K562 (cell line): ENCODE measurements around the gene MAGI3. TPM values are rescaled to one million over a fixed set of nuclear protein-coding genes. Genes with fewer than 3 reads are reported as not detected.

Experiments used
- ATAC-seq: fragments of 200-7000 bp; cut with Tn5 transposase; 3 replicates; pipeline ENCODE4 v1.9.1; 2020; ENCODE audit warnings: moderate library complexity
- BruUV-seq: library from RNA; stranded (reverse); fragments of 400-500 nt; replicated peaks from 2 replicates; lab custom pipeline; 2021; lab: Mats Ljungman, UMichigan
- CTCF ChIA-PET: fragments of 300-600 bp; formaldehyde crosslinking; extraction: SDS; loops from one replicate; lab custom pipeline; 2021; ENCODE audit warnings: low intra/inter-chr PET ratio; lab: Yijun Ruan, JAX
- POLR2A ChIA-PET: fragments of 300-600, 350-650 bp; sonication (Branson Sonifier 250); formaldehyde crosslinking; extraction: SDS; loops from one replicate; lab custom pipeline; 2021; ENCODE audit warnings: antibody characterized with exemption, inconsistent platforms; lab: Yijun Ruan, JAX
- DNase-seq, 4 experiments: peaks; one replicate each; pipeline versions ENCODE4 v3.0.0 to v3.0.0-alpha.2; 2011 to 2018; ENCODE audit warnings: low spot score in 3 of 4, mixed read lengths in 3 of 4; ENCODE audit errors: extremely low read depth in 1 of 4
- FAIRE-seq: peaks from 2 replicates; lab custom pipeline; 2011; peaks lifted over from hg19 to GRCh38; lab: Jason Lieb, UNC
- H2AFZ ChIP-seq: 2 replicates; pipeline ENCODE4 v1.6.0; 2011; ENCODE audit warnings: low read depth, low read length, control low read depth, inconsistent platforms
- H3K27ac ChIP-seq: fragments of 200-600 bp; 3 replicates; pipeline ENCODE4 v1.8.0; 2011; ENCODE audit warnings: low read depth, mild to moderate bottlenecking, control low read depth, inconsistent platforms, low read length, moderate library complexity, mixed read lengths; ENCODE audit errors: extremely low read depth
- H3K27me3 ChIP-seq, 2 experiments: fragments of 300-600 bp in 1 of 2; 2 replicates in 1 of 2; 3 replicates in 1 of 2; pipeline versions ENCODE4 v1.6.0 to v1.8.0; 2011; ENCODE audit warnings: inconsistent platforms in 2 of 2, low read length in 2 of 2, mild to moderate bottlenecking in 1 of 2, mixed read lengths in 1 of 2, moderate library complexity in 1 of 2; ENCODE audit not compliant: control insufficient read depth in 2 of 2, insufficient read depth in 2 of 2
- H3K36me3 ChIP-seq: fragments of 300-600 bp; 3 replicates; pipeline ENCODE4 v1.8.0; 2011; ENCODE audit warnings: mild to moderate bottlenecking, low read length, inconsistent platforms; ENCODE audit not compliant: control insufficient read depth, insufficient read depth
- H3K4me1 ChIP-seq, 2 experiments: fragments of 200-600 bp in 1 of 2; replicated peaks in 1 of 2; 2 replicates in 1 of 2; 3 replicates in 1 of 2; pipeline versions ENCODE4 v1.5.1 to v1.8.0; 2011; ENCODE audit warnings: inconsistent platforms in 2 of 2, low read length in 2 of 2, mild to moderate bottlenecking in 1 of 2, mixed read lengths in 1 of 2, moderate library complexity in 1 of 2; ENCODE audit not compliant: control insufficient read depth in 2 of 2, insufficient read depth in 2 of 2
- H3K4me2 ChIP-seq: 2 replicates; pipeline ENCODE4 v1.6.1; 2011; ENCODE audit warnings: low read length, control low read depth, inconsistent platforms, mixed read lengths; ENCODE audit not compliant: insufficient read depth
- H3K4me3 ChIP-seq: fragments of 200-600 bp; sonication (generic), shearing (Covaris generic); 2 replicates; pipeline ENCODE4 v1.5.1; 2016; ENCODE audit warnings: control low read depth, inconsistent platforms
- H3K79me2 ChIP-seq: fragments of 200-600 bp; 3 replicates; pipeline ENCODE4 v1.8.0; 2011; ENCODE audit warnings: low read length, inconsistent platforms; ENCODE audit not compliant: control insufficient read depth, insufficient read depth
- H3K9ac ChIP-seq, 2 experiments: 2 replicates each; pipeline versions ENCODE4 v1.6.0 to v1.6.1; 2011; ENCODE audit warnings: low read depth in 2 of 2, low read length in 2 of 2, control low read depth in 1 of 2, inconsistent platforms in 1 of 2, mild to moderate bottlenecking in 1 of 2, mixed read lengths in 1 of 2; ENCODE audit not compliant: insufficient read depth in 1 of 2
- H3K9me1 ChIP-seq: one replicate; pipeline ENCODE4 v1.6.0; 2011; ENCODE audit warnings: inconsistent platforms, mild to moderate bottlenecking, low read length, moderate library complexity; ENCODE audit not compliant: control insufficient read depth, insufficient read depth
- H3K9me3 ChIP-seq: replicated peaks from 2 replicates; pipeline ENCODE4 v1.5.1; 2011; ENCODE audit warnings: low read depth, low read length, inconsistent platforms; ENCODE audit not compliant: control insufficient read depth, insufficient read depth
- H4K20me1 ChIP-seq: replicated peaks from 2 replicates; pipeline ENCODE4 v1.6.1; 2011; ENCODE audit warnings: low read length, inconsistent platforms, mixed read lengths; ENCODE audit not compliant: control insufficient read depth, insufficient read depth
- AFF1 ChIP-seq, 2 experiments: fragments of 450-650 bp; IDR thresholded peaks; 2 replicates each; pipeline ENCODE4 v1.6.1; 2018; ENCODE audit warnings: mild to moderate bottlenecking in 2 of 2, low read depth in 1 of 2; ENCODE audit not compliant: partially characterized antibody in 2 of 2
- BCOR ChIP-seq: fragments of 450-650 bp; IDR thresholded peaks from 2 replicates; pipeline ENCODE4 v1.6.1; 2016
- CCNT2 ChIP-seq: IDR thresholded peaks from 2 replicates; pipeline ENCODE4 v1.6.1; 2011; ENCODE audit warnings: borderline replicate concordance, low read depth, mild to moderate bottlenecking, moderate library complexity, mixed read lengths, low read length; ENCODE audit not compliant: insufficient read length; ENCODE audit errors: extremely low read depth
- E2F3 ChIP-seq: fragments of 250-450 bp; sonication (Bioruptor Pico); IDR thresholded peaks from 2 replicates; pipeline ENCODE4 v1.4.0; 2020; ENCODE audit warnings: mild to moderate bottlenecking
- EHMT2 ChIP-seq: fragments of 450-650 bp; IDR thresholded peaks from 2 replicates; pipeline ENCODE4 v1.6.1; 2018; ENCODE audit warnings: antibody characterized with exemption
- IRF2 ChIP-seq: sonication (generic); formaldehyde crosslinking; IDR thresholded peaks from 2 replicates; pipeline ENCODE4 v1.8.1; 2022; ENCODE audit warnings: mild to moderate bottlenecking, missing genetic modification reagents
- JUN ChIP-seq, 2 experiments: sonication (generic) in 1 of 2; formaldehyde crosslinking in 1 of 2; IDR thresholded peaks; 2 replicates each; pipeline versions ENCODE4 v1.6.1 to v1.8.0; 2012 to 2022; ENCODE audit warnings: borderline replicate concordance in 2 of 2, mild to moderate bottlenecking in 2 of 2, improper control_type of control experiment in 1 of 2, low read depth in 1 of 2, low read length in 1 of 2, missing genetic modification reagents in 1 of 2
- MECOM ChIP-seq: fragments of 250-450 bp; sonication (Bioruptor Pico); IDR thresholded peaks from 2 replicates; pipeline ENCODE4 v1.8.0; 2022; ENCODE audit warnings: inconsistent platforms
- NFATC3 ChIP-seq: fragments of 450-650 bp; IDR thresholded peaks from 2 replicates; pipeline ENCODE4 v1.6.1; 2017; ENCODE audit warnings: mild to moderate bottlenecking
- PRDM10 ChIP-seq: fragments of 450-650 bp; IDR thresholded peaks from 2 replicates; pipeline ENCODE4 v1.6.1; 2018; ENCODE audit not compliant: partially characterized antibody
- ZNF282 ChIP-seq: sonication (generic); formaldehyde crosslinking; IDR thresholded peaks from 2 replicates; pipeline ENCODE4 v1.8.1; 2023; ENCODE audit warnings: missing genetic modification reagents
- ZNF655 ChIP-seq: fragments of 250-450 bp; sonication (Bioruptor Pico); IDR thresholded peaks from 2 replicates; pipeline ENCODE4 v1.5.0; 2021
- WGBS: fragments of 100-300 bp; shearing (Covaris generic); methylation state at CpG from one replicate; pipeline ENCODE4 v1.1.6; 2016; ENCODE audit warnings: low coverage, mixed read lengths; ENCODE audit not compliant: insufficient coverage; ENCODE audit errors: missing lambda C conversion rate; 5-methylcytosine and 5-hydroxymethylcytosine counted together
- in situ Hi-C: fragments of 300-500 bp; cut with MboI; formaldehyde crosslinking; loops from 4 replicates; pipeline ENCODE4 v1.15.0; 2018; ENCODE audit warnings: inconsistent platforms, mixed read lengths
- intact Hi-C: fragments of 100-400 bp; cut with micrococcal nuclease; formaldehyde crosslinking; loops from 2 replicates; pipeline ENCODE4 v1.14.2; 2022
- polyA plus RNA-seq, 8 experiments: library from polyadenylated mRNA; depleted of rRNA in 4 of 8; stranded (reverse) in 5 of 8; unstranded in 3 of 8; fragments of >200 nt; fragmentation: Nextera tagmentation in 2 of 8; fragmentation: Illumina TruSeq in 1 of 8; extraction: Ambion mirVana in 2 of 8; extraction: Trizol in 1 of 8; gene quantifications; 2 replicates each; pipeline versions ENCODE4 v1.2.1 to v1.2.3, GENCODE V29; 2011 to 2014; ENCODE audit warnings: inconsistent platforms in 1 of 8, missing spikeins in 1 of 8
- total RNA-seq, 7 experiments: library from RNA; depleted of rRNA in 6 of 7; stranded (reverse); fragments of >200 nt in 6 of 7; fragmentation: Illumina TruSeq in 2 of 7; extraction: Trizol in 2 of 7; gene quantifications; 2 replicates each; pipeline versions ENCODE4 v1.2.1 to v1.2.3, GENCODE V29; 2011 to 2021; ENCODE audit warnings: low replicate concordance in 1 of 7

Gene MAGI3
- total and polyA plus RNA-seq, 9 of the 15 experiments (the other 6 are each of a cell fraction or from before 2014, with no cell fraction given): 1.0 to 8.6 (median 5.5) TPM

- ATAC-seq: peak; percentile 27; the same call in 2 of the 3 replicates
- Histone ChIP-seq H3K36me3 (no peaks in the 10 kb centered on the region), H3K27ac (no peak overlapping the region), H4K20me1 (no peaks in the 10 kb centered on the region), H3K27me3 (no peaks in the 10 kb centered on the region), H3K4me3 (no peak overlapping the region), H3K4me2 (no peak overlapping the region), H3K4me1 (peaks cover 0 to 4% of the 10 kb centered on the region in 2 experiments; a peak in 2 of 5 replicates), H3K9me1 (no peaks in the 10 kb centered on the region), H3K79me2 (no peaks in the 10 kb centered on the region), H3K9ac (no peak overlapping the region)
- DNase-seq: no peak
- CTCF ChIA-PET: no interaction called here
- 55% methylated on average over 8 of the region's 8 CpGs for WGBS
- BruUV-seq: no TSS peak
- no peak for TF ChIP-seq IRF2
- TF ChIP-seq PRDM10: peak; percentile 58
- no peak for TF ChIP-seq JUN (IDR thresholded peaks at IDR 0.05; ENCODE audit: borderline replicate concordance, low read depth, low read length)
- TF ChIP-seq JUN (CRISPR knock-in tag; IDR thresholded peaks at IDR 0.05; ENCODE audit: borderline replicate concordance): no peak
- no peak for TF ChIP-seq BCOR
- TF ChIP-seq ZNF282: no peak
- TF ChIP-seq NFATC3: no peak
- TF ChIP-seq ZNF655 (CRISPR knock-in tag): no peak
- TF ChIP-seq MECOM: no peak
- TF ChIP-seq E2F3 (CRISPR knock-in tag): no peak
- no peak for TF ChIP-seq CCNT2
- 0 out of 2 replicates have a peak, but pooled peaks have one; percentile 28 for TF ChIP-seq EHMT2
- TF ChIP-seq AFF1 (IDR thresholded peaks at IDR 0.05; ENCODE audit: low read depth in 1 of 2, partially characterized antibody in 2 of 2): peak in 1 of 2 experiments; percentile 78
- TF ChIP-seq, all 486 proteins: peak for 3
- in situ Hi-C loops (loop anchor here (5.0 kb wide), 1 partner anchor 871 kb away; no protein-coding TSS in a partner anchor), intact Hi-C loops (loop anchor here (10.0 kb wide), 1 partner anchor 291 kb away; the partner anchor contains the start of gene OLFML3)
- POLR2A ChIA-PET: interaction anchor here (0.8 to 1.9 kb wide), 2 partner anchors 10 to 30 kb away, joined by 3 to 6 read pairs; no protein-coding TSS in a partner anchor
- no peak for FAIRE-seq
- Histone ChIP-seq H3K9me3 (no peaks in the 10 kb centered on the region), H2AFZ (no peak overlapping the region)
These were observed 293.3 kb downstream of the MAGI3 start for GRCh38 chr1:113683384-113684152.
